Activated CD4-positive, alpha-beta T cell treated with anti-CD3 and anti-CD28 coated beads for 1 hour (primary cell): ENCODE measurements around the gene HOXD8.

Experiments used
- DNase-seq: peaks from one replicate; pipeline ENCODE4 v3.0.0-alpha.2; 2020

HOXD8 gene

DNA sequence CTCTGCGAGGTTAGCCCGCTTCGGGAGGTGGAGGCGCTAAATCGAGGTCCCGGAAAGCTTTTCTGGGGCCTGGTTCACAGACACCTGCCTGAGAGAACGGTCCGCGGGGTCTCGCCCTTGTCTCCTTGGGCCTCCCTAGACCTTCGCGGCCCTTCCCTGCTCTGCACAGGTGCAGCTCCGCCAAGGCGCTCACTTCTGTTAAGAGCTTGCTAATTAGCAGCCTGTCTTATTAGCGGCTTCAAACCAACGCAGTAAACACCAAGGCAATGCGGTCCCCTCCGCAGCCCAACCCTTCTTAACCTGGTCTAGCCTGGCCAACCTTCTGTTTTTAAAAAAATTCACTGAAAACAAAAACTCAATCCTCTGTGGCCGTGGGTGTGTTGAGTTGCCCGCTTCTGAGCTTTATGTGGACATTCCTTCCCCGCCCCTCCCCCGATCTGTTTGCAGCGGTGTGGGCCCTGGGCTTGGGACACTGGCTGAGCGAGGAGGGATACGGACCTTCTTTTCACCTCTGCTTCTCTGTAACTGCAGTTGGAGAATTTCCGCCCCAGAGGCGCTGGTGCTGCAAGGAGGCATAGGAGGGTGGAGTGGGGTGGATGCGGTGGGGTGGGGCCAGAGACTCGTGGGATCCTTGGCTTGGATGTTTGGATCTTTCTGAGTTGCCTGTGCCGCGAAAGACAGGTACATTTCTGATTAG, 18.4 kb downstream of the HOXD8 start:
- no peak for DNase-seq

DNA sequence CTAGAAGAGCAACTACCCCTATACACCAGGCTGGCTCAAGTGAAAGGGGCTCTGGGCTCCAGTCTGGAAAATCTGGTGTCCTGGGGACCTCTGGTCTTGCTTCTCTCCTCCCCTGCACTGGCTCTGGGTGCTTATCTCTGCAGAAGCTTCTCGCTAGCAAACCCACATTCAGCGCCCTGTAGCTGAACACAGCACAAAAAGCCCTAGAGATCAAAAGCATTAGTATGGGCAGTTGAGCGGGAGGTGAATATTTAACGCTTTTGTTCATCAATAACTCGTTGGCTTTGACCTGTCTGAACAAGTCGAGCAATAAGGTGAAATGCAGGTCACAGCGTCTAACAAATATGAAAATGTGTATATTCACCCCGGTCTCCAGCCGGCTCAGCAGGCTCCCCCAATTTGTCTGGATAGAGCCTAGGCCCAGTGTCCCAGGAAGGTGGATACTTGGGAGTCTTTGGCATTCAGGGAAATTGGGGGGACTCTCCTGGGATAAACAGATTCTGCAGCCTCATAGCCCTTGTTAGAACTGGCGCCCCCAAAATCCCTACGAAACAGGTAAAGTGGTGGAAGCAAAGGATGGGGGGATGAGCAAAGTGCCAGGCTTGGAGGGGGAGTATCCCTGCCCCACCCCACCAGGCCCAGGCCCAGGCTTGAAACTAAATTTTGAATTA, 19.4 kb downstream of the HOXD8 start:
- DNase-seq = no peak

DNA sequence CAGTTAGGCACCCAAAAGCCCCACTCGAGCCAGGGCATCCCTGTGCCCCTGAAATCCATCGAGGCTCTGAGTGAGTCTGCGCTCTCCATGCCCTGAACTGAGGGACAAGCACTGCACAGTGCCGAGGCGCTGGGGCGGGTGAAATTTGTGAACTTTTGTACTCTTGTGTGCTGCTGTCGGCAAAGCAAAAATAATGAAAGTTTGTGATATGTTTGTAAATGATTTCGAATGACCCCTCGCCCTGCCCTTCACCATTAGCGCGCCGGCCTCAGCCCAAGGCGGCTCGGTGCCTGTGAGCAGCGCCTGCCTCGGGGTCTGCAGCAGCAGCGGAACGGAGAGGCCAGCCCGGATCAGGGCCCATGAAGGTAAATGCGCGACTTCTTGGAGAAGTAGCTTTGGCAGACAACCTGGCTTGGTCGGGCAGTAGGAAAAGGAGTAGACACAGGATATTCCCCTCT, 20.0 kb downstream of the HOXD8 start:
- no peak for DNase-seq

DNA sequence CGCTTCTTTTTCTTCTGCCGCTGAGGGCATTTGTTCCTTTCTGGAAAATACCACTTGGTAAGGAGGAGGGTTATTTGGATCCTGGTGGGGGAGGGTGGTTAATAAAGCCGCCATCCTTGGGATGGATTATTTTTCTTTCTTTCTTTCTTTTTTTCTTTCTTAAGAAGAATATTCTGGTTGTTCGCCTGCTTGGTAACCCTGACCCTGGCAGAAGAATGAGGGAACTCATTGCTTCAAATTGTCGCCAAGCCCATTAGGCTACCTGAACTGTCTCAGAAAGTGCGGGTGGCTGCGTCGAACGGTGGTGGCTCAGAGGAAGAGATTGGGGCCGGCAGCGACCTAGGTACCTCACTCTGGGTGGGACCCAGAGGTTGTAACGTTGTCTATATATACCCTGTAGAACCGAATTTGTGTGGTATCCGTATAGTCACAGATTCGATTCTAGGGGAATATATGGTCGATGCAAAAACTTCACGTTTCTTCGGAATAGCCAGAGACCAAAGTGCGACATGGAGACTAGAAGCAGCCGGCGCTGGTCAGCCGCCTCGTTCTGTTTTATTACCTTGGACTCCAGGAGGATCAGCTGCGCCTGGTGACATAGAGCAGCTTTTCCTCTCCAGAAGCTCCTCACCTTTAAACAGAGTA, 20.6 kb downstream of the HOXD8 start:
- no peak for DNase-seq

DNA sequence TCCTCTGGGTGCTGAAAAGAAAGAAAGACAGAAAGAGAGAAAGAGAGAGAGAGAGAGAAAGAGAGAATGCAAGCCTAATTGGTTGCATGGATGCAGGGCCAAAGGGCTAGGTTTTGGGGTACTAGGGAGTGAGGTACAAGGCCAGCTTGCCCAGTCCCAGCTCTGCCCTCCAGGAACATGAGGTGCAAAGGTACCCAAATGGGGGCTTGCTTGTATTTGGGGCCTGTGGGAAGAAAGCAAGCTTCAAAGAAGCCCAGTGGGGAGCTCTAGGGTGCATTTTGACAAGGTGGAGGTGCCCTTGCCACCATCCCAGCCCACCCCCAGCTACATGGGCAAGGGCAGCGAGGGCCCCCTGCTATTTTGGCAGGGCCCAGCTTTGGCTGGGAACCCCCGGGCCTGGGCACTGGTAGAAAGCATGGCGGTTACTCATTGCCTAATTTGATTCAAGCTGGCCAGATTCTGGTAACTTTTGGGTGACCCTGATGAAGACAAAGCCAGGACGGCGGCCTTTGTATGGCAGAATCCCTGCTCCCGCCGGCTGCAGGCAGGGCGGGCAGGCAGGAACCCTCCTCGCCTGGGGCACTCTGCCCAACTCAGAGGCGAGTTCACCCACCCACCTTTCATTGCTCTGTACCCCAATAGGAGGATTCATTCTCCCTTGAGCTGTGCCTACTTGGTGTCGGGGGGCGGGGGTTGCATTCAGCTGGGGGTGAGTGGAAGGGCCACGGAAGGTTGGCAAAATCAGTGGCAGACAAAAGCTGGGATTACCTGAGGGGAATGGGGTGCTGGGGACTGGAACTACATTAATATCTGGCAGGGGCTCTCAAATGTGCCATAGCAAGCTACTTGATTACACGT, 21.3 kb downstream of the HOXD8 start:
- DNase-seq = no peak

DNA sequence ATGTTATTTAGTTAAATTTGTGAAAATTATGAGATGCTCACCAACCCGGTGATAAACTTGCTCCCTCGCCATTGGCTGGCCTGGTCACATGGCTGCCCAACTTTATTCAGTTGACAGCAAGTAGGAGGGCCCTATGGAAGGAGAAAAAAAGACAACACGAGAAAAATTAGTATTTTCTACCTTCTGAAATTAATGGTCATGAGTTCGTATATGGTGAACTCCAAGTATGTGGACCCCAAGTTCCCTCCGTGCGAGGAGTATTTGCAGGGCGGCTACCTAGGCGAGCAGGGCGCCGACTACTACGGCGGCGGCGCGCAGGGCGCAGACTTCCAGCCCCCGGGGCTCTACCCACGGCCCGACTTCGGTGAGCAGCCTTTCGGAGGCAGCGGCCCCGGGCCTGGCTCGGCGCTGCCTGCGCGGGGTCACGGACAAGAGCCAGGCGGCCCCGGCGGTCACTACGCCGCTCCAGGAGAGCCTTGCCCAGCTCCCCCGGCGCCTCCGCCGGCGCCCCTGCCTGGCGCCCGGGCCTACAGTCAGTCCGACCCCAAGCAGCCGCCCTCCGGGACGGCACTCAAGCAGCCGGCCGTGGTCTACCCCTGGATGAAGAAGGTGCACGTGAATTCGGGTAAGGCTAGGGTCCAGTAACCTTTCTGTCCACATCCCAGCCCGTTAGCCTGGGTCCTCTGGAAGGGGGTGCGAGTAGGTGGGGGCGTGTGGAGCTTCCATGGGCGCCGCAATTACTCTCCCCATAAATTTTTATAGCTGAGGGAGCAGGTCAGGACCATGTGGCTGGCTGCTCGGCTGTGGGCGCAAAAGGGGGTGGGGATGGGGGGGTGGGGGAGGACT, 22.2 kb downstream of the HOXD8 start, which contains the start of gene HOXD4:
Gene HOXD4 (plus strand): TSS at position 109 of the 846 bp plus-strand sequence. CDS start 84 bp downstream, at position 193.
- no peak for DNase-seq

DNA sequence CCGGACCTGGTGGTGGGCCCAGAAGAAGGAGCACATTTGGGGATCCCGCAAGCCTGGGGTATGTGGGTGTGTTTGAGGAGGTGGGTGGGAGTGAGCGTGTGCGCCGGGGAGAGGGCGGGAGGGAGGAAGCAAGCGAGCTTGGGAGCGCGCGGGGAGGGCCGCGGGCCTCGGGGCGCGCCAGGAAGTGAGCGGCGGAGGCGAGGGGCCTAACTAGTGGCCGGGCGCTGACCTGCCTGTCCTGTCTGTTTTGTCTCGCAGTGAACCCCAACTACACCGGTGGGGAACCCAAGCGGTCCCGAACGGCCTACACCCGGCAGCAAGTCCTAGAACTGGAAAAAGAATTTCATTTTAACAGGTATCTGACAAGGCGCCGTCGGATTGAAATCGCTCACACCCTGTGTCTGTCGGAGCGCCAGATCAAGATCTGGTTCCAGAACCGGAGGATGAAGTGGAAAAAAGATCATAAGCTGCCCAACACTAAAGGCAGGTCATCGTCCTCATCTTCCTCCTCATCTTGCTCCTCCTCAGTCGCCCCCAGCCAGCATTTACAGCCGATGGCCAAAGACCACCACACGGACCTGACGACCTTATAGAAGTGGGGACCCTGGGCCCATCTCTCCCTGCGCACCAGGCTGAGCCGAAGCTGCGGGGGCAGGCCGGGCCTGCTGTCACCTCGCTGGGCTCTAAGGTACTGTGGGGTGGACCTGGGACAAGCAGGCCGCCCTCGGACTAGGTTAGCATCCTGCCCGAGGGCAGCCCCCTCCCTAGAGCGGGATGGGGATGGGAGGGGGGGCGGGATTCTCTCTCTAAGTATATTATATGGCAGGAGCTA, 23.1 kb downstream of the HOXD8 start:
- DNase-seq = no peak

DNA sequence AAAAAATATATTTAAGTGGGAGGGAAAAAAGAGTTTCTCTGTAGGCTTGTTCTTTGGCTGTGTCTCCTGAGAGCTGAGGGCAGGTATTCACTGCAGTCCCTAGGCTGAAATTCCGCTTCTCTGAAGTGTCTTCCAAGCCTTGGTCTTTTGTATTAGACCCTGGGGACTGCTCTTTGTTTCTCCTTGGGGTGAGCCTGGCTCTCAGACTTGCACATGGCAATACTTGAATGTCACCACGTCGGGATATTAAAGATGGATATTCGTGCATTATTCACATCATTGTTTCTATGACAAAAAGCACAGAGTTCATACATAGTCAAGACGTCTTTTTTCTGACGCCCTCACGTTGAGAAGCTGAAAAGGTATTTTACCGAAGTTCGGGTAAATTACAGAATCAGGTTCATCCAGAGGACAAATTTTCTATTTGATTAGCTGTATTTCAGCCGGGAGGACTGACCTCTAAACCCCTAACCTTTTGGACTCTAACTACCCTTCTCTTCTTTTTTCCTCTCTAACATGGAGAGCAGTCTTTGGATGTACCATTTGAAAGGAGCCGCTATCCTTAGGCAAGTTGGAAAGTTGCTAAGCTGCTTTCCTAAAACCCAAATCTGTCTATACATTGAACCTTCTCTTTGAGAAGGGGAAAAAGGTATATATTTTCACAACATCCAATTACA, 25.2 kb downstream of the HOXD8 start:
- no peak for DNase-seq

DNA sequence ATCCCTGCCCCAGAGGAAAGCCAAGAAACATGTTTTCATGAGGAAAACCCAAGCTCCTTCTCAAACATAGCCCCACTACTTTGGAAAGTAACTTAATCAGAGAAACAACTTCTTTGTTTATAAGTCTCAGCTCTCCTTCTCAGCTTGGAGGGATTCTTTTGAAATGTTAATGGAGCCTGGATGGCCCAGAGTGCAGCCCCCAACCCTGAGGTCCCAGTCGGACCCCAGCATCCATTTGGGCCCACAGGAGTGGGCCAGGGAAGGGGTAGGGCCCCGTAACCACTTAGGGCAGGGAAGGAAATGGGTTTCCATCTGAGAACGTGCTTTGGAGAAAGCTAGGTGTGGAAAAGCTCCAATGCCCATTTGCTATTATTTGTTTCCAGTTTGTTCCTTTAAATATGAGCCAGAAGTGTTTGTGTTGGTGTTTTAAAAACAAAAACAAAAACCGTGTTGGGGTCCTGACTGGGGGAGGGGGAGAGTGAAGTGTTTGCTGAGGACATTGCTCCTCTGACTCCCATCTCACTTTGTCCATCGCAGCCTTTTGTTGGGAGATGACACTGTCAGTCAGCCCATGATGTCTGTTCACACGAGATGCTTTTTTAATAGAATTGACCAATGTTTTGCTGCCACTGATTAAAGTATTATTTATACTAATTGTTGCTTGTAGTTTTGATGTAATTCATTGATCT, 26.0 kb downstream of the HOXD8 start:
- no peak for DNase-seq

DNA sequence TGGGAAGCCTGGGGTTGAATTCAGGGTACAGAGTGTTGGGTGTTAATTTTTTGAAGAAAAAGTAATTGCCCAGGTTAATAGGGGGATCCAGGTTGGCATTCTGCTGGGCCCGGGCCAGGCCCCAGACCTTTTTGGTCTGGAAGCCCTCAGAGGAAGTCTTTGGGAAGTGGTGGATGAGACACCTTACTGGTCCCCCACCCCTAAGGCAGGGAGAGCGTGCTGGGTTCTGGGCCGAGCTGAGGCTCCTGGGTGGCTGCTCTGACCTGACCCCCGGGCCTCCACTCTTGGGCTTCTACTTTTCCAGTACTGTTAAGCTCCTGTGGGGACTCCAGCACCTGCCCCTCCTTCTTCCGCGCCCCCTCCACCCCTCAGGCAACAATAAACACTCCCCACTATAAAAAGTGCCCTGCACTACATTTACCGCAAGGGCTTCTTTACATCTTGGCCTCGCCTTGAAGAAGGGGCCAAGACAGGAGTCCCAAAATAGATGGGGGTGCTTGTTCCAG, 26.8 kb downstream of the HOXD8 start:
- DNase-seq = no peak

DNA sequence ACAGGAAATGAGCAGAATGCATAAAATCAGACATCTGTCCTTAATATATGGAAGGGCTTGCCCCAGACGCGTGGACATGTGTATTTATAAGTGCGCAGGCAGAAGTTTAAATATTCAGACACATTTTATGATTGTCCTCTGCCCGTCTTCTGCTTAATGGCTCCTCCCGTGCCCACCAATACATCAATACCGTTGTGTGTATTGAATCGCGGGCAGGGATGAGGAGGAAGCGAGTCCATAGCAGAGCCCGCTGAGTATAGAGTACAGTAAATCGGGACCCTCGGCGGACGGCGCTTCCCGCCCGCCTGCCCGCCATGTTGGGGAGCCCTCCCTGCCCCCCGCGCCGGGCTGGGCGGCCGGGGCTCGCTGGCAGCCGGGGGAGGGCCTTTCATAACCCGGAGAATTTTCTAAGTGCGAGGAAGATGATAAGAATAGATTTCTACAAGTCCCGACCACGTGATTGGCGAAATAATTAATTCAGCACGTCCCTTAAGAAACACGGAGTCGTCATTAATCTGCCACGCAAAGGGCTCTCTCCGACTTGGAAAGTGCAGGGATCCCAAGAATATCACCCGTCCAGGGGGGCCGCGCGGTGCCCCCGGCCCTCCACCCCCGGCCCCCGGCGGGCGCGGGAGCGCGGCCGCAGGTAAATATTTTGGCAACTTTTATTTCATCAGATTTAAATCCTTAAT, 27.4 kb downstream of the HOXD8 start, which contains the start of gene HOXD3:
Gene HOXD3 (plus strand): TSS at position 501 of the 692 bp plus-strand sequence. CDS start 11,808 bp downstream, outside the sequence.
- DNase-seq = no peak

DNA sequence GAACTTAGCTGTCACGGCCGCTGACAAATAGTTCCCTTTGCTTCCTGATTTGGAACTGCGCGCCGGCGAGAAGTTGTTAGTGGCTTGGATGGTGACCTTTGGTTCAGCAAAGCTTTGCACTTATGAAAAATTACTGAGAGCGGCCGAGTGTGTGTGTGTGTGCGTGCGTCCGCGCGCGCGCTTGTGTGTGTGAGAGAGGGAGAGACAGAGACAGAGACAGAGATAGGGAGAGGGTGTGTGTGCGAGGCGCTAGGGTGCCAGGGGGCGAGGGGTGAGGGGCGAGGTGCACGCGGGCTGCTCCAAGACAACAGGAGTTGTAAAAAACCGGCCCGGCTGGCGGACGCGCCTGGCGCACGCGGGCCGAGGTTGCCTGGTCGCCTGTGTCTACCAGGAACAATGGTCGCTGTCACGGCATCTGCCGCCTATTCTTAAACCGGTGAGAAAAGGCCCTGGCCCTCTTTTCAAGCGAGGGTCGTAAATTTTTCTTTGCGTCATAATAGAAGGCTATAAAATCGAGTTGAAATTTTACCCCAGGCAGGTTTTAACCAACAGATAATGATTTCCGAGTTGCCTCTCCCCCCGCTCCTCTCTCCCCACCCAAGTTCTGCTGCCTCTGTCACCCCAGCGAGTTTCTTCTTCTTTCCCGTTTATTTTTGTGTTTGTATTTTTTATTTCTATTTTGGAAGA, 28.1 kb downstream of the HOXD8 start:
- DNase-seq = no peak

DNA sequence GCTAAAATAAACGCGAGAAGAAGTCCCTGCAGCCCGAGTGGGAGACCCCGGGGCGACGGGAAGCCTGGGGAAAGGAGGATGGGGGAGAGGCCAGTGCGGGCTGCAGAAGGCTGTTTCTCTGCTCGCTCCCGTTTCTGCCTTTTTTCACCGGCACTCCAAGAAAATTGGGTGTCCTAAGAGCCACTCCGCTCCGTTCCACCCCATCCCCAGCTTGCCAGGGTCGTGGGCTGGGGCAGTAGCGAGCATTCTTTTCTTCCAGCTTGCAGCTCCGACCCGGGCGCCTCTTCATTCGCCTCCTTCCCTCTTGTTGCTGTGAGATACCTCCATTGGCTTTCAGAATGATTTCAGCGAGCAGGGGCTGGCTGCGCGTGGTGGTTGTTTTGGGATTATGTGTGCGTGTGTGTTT, 28.7 kb downstream of the HOXD8 start:
- DNase-seq = no peak

DNA sequence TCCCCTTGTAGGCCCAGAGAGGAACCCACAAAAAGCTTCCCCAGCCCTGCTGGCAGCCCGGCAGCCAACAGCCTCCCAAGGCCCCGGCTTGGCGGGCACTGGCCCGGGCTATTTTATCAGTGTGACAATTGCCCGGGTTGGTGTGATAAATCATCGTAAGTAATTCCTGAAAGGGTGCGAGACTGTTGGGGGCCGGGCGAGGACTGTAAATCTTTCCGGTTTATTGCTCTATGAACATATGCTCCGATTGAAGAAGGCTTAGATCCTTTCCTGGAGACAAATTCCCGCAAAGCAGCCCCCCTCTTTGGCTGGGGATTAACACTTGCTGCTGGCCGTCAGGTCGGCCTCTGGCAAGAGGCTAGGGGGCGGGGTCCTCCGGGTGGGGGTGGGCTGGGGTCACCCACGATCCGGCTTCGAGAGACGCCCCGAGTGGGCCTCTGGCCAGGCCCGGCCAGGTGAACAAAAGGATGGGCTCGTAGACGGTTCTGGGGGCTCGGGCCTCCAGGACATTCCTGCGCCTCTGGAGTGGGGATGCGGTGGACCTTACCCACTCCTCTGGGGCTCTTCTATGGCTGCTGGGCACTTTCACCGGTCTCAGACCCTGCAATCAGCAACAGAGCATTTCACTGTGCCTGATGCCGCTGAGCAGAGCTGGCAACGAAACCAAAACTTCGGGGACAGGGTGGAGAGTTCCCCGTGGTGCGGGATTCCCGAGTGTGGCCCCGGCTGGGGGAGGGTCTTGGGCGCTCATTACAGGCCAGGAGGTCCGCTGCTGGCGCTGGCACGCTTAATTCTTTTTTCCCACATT, 29.6 kb downstream of the HOXD8 start:
- DNase-seq = no peak

DNA sequence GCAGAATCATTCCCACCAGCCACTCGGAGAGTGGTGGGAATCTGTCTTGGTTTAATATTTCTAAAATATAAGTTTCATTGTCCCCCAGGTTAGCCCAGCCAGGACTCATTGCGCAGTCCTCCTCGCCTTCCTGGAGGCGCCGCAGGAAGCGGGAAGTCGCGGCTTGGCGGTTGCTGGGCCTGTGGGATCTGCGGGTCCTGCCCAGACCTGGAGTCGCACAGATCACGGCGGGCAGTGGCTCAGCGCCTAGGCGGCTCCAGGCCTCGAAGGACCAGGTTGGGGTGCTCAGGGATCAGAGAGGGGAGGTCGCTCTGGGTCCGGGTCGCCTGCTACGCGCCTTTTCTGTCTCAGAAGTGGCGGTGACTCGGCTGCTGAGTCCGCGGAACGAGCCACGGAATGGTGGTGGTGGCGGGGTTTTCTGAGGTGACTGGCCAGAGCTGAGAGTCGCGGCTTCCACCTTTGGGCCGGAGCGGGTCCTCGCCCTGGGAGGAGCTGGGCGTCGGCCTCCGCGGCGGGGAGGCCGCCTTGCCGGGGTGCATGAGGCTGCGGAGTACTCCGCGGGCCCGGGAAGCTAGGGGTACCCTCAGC, 30.3 kb downstream of the HOXD8 start:
- no peak for DNase-seq

DNA sequence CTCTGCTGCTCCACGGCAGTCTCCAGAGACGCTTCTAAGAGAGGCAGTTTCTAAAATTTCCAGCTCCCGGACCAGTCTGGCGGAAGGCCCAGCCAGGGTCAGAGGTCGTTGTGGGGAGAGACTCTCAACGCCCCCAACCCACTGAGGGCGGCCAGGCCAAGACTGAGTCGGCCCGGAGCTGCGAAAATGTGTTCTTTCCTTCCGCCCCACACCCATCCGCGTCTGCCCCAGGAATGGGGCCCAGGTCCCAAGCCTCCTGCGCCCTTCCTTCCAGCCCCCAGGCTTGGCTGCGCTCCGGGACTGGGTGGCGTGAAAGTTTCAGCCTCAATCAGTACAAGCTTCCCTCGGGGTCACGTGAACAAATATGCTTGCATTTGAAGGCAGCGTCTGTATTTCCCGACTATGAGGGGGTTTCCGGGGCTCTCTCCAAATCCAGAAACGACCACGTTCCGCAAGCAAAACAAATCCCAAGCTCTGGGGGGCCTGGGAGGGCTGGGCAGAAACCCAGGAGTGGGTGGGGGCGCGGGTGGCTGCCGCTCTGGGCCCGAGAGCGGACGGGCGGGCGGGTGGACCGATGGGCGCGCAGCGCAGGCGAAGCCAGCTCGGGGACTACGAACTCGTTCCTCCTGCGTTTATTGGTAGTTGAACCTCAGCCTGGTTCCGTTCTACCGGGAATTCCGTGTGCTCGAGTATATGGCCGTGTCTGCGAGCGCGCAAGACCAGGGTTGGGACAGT, 30.9 kb downstream of the HOXD8 start:
- no peak for DNase-seq
